K562 (cell line): ENCODE data around the gene CAPRIN1. TPM values are rescaled to one million over a fixed set of nuclear protein-coding genes. Genes with fewer than 3 reads are reported as not detected.

ENCODE experiments used
- CSDE1 ChIP-seq, 2 experiments: fragments of 450-650 bp; IDR thresholded peaks; 2 replicates each; pipeline ENCODE4 v1.6.1; 2016; ENCODE audit warnings: mild to moderate bottlenecking in 1 of 2
- DDX20 ChIP-seq: fragments of 450-650 bp; IDR thresholded peaks from 2 replicates; pipeline ENCODE4 v1.6.1; 2016; ENCODE audit warnings: missing genetic modification characterization, low read depth, mild to moderate bottlenecking, missing compliant biosample characterization, moderate library complexity
- EP400 ChIP-seq: fragments of 450-650 bp; IDR thresholded peaks from 2 replicates; pipeline ENCODE4 v1.6.1; 2017; ENCODE audit warnings: antibody characterized with exemption, mild to moderate bottlenecking, moderate library complexity
- NR2F6 ChIP-seq: fragments of 450-650 bp; formaldehyde crosslinking; IDR thresholded peaks from 2 replicates; pipeline ENCODE4 v1.4.0; 2020; ENCODE audit warnings: mild to moderate bottlenecking
- POLR2B ChIP-seq: fragments of 450-650 bp; IDR thresholded peaks from 2 replicates; pipeline ENCODE4 v1.6.1; 2018; ENCODE audit warnings: low read depth; ENCODE audit not compliant: partially characterized antibody
- RBBP5 ChIP-seq: fragments of 200-600 bp; sonication (generic); IDR thresholded peaks from 2 replicates; pipeline ENCODE4 v1.6.1; 2012; ENCODE audit warnings: borderline replicate concordance, mild to moderate bottlenecking, low read length, control low read depth, inconsistent platforms; ENCODE audit not compliant: insufficient read depth, poor library complexity, severe bottlenecking
- ZNF121 ChIP-seq: sonication (generic); formaldehyde crosslinking; conservative IDR thresholded peaks from 2 replicates; pipeline ENCODE4 v1.8.0; 2022; ENCODE audit warnings: missing genetic modification reagents
- ZNF668 ChIP-seq: fragments of 250-450 bp; sonication (Bioruptor Pico); IDR thresholded peaks from 2 replicates; pipeline ENCODE4 v1.8.0; 2022; ENCODE audit warnings: mild to moderate bottlenecking, inconsistent platforms
- ZNF699 ChIP-seq: fragments of 250-450 bp; sonication (Bioruptor Pico); IDR thresholded peaks from 2 replicates; pipeline ENCODE4 v1.8.0; 2021; ENCODE audit warnings: mild to moderate bottlenecking, moderate library complexity; ENCODE audit not compliant: insufficient replicate concordance
- polyA plus RNA-seq, 8 experiments: library from polyadenylated mRNA; depleted of rRNA in 4 of 8; stranded (reverse) in 5 of 8; unstranded in 3 of 8; fragments of >200 nt; fragmentation: Nextera tagmentation in 2 of 8; fragmentation: Illumina TruSeq in 1 of 8; extraction: Ambion mirVana in 2 of 8; extraction: Trizol in 1 of 8; gene quantifications; 2 replicates each; pipeline versions ENCODE4 v1.2.1 to v1.2.3, GENCODE V29; 2011 to 2014; ENCODE audit warnings: inconsistent platforms in 1 of 8, missing spikeins in 1 of 8
- total RNA-seq, 7 experiments: library from RNA; depleted of rRNA in 6 of 7; stranded (reverse); fragments of >200 nt in 6 of 7; fragmentation: Illumina TruSeq in 2 of 7; extraction: Trizol in 2 of 7; gene quantifications; 2 replicates each; pipeline versions ENCODE4 v1.2.1 to v1.2.3, GENCODE V29; 2011 to 2021; ENCODE audit warnings: low replicate concordance in 1 of 7
- TF ChIP-seq, protein P1 (sequence below): fragments of 250-450 bp; sonication (Bioruptor Pico); IDR thresholded peaks from 2 replicates; pipeline ENCODE4 v1.5.0; 2021
- TF ChIP-seq, protein P2 (sequence below): fragments of 450-650 bp; formaldehyde crosslinking; IDR thresholded peaks from 2 replicates; pipeline ENCODE4 v1.4.0; 2022; ENCODE audit warnings: missing genetic modification characterization
- TF ChIP-seq, protein P3 (sequence below): sonication (generic); IDR thresholded peaks from 2 replicates; pipeline ENCODE4 v1.6.1; 2016
- TF ChIP-seq, protein P4 (sequence below): fragments of 200-600 bp; sonication (generic); IDR thresholded peaks from one replicate; pipeline ENCODE4 v1.6.1; 2012; ENCODE audit warnings: mild to moderate bottlenecking, low read depth, low read length, inconsistent platforms

Gene CAPRIN1
- total and polyA plus RNA-seq, 9 of the 15 experiments (the other 6 are each of a cell fraction or from before 2014, with no cell fraction given) = 49.6 to 271 (median 244) TPM

DNA sequence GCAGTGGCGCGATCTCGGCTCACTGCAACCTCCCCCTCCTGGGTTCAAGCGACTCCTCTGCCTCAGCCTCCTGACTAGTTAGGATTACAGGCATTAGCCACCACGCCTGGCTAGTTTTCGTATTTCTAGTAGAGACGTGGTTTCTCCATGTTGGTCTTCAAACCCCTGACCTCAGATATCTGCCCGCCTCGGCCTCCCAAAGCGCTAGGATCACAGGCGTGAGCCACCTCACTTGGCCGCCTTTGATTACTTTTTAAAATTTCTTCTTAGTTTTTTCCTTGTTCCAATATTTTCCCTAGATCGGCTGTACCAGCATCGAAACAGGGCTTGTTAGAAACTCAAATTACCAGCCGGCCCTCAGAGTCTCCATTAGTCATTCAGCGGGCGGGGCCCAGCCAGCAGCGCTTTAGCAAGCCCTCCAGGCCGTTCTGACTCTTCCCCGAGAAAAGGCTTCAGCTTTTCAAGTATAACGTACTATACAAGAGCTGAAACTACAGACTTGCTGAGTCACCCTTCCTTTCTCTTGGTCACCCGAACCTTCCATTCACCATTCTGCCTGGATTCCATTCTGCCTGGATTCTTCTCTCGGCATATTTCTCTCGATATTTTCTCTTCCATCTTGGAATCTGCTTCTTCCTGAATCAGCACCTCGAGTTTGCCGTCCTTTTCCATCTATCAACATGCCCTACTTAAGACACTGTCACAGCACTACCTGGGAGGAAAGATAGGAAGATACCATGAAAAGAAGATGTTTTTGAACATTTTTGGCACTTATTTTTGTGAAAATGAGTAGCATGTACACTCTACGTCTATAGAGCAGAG is 6.7 kb upstream of the CAPRIN1 start (continued):
- TF ChIP-seq, protein P1, sequence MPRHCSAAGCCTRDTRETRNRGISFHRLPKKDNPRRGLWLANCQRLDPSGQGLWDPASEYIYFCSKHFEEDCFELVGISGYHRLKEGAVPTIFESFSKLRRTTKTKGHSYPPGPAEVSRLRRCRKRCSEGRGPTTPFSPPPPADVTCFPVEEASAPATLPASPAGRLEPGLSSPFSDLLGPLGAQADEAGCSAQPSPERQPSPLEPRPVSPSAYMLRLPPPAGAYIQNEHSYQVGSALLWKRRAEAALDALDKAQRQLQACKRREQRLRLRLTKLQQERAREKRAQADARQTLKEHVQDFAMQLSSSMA (CRISPR knock-in tag) = no peak
- TF ChIP-seq, protein P2, sequence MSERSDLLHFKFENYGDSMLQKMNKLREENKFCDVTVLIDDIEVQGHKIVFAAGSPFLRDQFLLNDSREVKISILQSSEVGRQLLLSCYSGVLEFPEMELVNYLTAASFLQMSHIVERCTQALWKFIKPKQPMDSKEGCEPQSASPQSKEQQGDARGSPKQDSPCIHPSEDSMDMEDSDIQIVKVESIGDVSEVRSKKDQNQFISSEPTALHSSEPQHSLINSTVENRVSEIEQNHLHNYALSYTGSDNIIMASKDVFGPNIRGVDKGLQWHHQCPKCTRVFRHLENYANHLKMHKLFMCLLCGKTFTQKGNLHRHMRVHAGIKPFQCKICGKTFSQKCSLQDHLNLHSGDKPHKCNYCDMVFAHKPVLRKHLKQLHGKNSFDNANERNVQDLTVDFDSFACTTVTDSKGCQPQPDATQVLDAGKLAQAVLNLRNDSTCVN (CRISPR knock-in tag) = no peak
- TF ChIP-seq ZNF699 (no peak), EP400 (peak; percentile 60), ZNF121 (CRISPR knock-in tag) (no peak), CSDE1 (IDR thresholded peaks at IDR 0.05) (no peak), ZNF668 (CRISPR knock-in tag) (no peak), POLR2B (peak; percentile 64), RBBP5 (peak; percentile 19), NR2F6 (CRISPR knock-in tag) (no peak), DDX20 (tag) (no peak)
- TF ChIP-seq, protein P3, sequence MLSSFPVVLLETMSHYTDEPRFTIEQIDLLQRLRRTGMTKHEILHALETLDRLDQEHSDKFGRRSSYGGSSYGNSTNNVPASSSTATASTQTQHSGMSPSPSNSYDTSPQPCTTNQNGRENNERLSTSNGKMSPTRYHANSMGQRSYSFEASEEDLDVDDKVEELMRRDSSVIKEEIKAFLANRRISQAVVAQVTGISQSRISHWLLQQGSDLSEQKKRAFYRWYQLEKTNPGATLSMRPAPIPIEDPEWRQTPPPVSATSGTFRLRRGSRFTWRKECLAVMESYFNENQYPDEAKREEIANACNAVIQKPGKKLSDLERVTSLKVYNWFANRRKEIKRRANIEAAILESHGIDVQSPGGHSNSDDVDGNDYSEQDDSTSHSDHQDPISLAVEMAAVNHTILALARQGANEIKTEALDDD = peak; percentile 35; the same call in 1 of the 2 replicates
- TF ChIP-seq, protein P4, sequence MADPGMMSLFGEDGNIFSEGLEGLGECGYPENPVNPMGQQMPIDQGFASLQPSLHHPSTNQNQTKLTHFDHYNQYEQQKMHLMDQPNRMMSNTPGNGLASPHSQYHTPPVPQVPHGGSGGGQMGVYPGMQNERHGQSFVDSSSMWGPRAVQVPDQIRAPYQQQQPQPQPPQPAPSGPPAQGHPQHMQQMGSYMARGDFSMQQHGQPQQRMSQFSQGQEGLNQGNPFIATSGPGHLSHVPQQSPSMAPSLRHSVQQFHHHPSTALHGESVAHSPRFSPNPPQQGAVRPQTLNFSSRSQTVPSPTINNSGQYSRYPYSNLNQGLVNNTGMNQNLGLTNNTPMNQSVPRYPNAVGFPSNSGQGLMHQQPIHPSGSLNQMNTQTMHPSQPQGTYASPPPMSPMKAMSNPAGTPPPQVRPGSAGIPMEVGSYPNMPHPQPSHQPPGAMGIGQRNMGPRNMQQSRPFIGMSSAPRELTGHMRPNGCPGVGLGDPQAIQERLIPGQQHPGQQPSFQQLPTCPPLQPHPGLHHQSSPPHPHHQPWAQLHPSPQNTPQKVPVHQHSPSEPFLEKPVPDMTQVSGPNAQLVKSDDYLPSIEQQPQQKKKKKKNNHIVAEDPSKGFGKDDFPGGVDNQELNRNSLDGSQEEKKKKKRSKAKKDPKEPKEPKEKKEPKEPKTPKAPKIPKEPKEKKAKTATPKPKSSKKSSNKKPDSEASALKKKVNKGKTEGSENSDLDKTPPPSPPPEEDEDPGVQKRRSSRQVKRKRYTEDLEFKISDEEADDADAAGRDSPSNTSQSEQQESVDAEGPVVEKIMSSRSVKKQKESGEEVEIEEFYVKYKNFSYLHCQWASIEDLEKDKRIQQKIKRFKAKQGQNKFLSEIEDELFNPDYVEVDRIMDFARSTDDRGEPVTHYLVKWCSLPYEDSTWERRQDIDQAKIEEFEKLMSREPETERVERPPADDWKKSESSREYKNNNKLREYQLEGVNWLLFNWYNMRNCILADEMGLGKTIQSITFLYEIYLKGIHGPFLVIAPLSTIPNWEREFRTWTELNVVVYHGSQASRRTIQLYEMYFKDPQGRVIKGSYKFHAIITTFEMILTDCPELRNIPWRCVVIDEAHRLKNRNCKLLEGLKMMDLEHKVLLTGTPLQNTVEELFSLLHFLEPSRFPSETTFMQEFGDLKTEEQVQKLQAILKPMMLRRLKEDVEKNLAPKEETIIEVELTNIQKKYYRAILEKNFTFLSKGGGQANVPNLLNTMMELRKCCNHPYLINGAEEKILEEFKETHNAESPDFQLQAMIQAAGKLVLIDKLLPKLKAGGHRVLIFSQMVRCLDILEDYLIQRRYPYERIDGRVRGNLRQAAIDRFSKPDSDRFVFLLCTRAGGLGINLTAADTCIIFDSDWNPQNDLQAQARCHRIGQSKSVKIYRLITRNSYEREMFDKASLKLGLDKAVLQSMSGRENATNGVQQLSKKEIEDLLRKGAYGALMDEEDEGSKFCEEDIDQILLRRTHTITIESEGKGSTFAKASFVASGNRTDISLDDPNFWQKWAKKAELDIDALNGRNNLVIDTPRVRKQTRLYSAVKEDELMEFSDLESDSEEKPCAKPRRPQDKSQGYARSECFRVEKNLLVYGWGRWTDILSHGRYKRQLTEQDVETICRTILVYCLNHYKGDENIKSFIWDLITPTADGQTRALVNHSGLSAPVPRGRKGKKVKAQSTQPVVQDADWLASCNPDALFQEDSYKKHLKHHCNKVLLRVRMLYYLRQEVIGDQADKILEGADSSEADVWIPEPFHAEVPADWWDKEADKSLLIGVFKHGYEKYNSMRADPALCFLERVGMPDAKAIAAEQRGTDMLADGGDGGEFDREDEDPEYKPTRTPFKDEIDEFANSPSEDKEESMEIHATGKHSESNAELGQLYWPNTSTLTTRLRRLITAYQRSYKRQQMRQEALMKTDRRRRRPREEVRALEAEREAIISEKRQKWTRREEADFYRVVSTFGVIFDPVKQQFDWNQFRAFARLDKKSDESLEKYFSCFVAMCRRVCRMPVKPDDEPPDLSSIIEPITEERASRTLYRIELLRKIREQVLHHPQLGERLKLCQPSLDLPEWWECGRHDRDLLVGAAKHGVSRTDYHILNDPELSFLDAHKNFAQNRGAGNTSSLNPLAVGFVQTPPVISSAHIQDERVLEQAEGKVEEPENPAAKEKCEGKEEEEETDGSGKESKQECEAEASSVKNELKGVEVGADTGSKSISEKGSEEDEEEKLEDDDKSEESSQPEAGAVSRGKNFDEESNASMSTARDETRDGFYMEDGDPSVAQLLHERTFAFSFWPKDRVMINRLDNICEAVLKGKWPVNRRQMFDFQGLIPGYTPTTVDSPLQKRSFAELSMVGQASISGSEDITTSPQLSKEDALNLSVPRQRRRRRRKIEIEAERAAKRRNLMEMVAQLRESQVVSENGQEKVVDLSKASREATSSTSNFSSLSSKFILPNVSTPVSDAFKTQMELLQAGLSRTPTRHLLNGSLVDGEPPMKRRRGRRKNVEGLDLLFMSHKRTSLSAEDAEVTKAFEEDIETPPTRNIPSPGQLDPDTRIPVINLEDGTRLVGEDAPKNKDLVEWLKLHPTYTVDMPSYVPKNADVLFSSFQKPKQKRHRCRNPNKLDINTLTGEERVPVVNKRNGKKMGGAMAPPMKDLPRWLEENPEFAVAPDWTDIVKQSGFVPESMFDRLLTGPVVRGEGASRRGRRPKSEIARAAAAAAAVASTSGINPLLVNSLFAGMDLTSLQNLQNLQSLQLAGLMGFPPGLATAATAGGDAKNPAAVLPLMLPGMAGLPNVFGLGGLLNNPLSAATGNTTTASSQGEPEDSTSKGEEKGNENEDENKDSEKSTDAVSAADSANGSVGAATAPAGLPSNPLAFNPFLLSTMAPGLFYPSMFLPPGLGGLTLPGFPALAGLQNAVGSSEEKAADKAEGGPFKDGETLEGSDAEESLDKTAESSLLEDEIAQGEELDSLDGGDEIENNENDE = no peak
